ENCODE results near the gene RTL5. TPM values are rescaled to one million over a fixed set of nuclear protein-coding genes. Genes with fewer than 3 reads are reported as not detected.

Gene RTL5
- total RNA-seq, 1 donor from 2014 or later, result 4.4 TPM

DNA sequence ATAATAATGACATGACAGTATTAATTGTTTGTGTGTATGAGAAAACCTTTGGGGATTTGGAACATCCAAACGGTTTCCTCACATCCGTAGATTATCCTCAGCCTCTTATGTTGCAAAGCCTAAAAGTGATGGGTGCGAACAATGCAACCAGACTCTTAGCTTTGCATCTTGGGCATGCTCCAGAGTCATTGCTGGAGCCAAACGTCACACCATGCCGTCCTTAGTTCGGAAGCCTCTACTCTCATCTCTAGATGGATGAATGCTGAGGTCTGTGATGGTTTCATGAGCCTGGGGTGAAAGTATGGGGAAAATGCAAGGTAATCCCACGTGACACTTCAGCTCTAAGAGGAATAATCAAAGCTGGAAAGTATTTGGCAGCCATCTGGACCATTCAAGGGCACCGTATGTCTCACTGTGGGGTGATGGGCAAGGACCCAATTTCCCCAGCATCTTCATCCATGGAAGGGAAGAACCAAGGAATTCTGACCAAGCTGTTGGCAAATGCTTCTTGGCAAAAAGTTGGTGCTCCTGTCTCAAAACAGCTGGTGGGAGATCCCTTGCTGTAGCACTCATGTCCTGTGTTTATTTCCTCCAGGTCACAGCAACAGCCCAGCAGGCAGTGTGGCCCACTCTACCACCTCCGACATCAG, 6.3 kb upstream of the RTL5 start:
- TF ChIP-seq, protein P1, sequence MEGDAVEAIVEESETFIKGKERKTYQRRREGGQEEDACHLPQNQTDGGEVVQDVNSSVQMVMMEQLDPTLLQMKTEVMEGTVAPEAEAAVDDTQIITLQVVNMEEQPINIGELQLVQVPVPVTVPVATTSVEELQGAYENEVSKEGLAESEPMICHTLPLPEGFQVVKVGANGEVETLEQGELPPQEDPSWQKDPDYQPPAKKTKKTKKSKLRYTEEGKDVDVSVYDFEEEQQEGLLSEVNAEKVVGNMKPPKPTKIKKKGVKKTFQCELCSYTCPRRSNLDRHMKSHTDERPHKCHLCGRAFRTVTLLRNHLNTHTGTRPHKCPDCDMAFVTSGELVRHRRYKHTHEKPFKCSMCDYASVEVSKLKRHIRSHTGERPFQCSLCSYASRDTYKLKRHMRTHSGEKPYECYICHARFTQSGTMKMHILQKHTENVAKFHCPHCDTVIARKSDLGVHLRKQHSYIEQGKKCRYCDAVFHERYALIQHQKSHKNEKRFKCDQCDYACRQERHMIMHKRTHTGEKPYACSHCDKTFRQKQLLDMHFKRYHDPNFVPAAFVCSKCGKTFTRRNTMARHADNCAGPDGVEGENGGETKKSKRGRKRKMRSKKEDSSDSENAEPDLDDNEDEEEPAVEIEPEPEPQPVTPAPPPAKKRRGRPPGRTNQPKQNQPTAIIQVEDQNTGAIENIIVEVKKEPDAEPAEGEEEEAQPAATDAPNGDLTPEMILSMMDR (IDR thresholded peaks at IDR 0.05), result no peak
- TF ChIP-seq POLR2A (IDR thresholded peaks at IDR 0.05) (no peak), POLR2AphosphoS5 (IDR thresholded peaks at IDR 0.05; ENCODE audit: insufficient read depth in 1 of 2, low read depth in 1 of 2) (no peak)
- no peak overlapping the region for H3K4me3 ChIP-seq
- DNase-seq (ENCODE audit: extremely low spot score in 2 of 2), result no peak
- intact Hi-C loops (cut with DNase I), result no loop called here
- H3K27me3 ChIP-seq, result no peaks in the 10 kb centered on the region
- no peaks in the 10 kb centered on the region for H3K4me1 ChIP-seq
- H3K36me3 ChIP-seq, result no peaks in the 10 kb centered on the region
- H3K27ac ChIP-seq, result no peak overlapping the region
- no peaks in the 10 kb centered on the region for H3K9me3 ChIP-seq

DNA sequence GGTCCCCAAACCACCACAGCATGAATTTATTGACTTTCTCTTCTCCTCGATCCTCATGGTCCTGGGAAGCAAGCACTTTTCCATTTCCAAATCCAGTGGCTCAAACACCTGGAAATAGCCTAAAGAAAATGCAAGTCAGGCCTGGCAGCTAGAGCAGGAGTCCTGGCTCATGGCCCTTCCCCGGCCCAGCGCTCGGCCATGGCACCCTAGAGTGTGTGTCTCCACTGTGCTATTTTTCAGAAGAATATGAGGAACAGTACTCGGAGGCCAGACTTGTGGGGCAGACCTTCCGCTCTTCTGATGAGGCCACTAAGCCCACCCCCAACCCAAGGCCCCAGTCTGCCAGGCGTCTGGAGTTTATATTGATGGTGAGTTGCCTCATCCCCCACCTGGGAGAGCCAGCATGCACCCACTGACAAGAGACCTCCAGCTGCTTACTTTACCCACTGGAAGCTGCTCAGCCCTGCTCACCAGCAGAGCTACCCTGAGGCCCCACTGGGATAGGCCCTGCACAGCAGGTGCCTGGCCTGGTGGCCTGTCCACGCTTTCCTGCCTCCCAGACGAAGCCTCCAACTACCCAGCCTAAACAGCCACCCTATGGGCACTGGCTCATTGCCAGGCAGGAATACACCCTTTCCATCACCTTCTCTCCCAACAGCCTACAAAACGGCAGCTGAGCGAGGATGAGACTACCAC, 2.3 kb upstream of the RTL5 start:
- Histone ChIP-seq H3K27me3 (no peaks in the 10 kb centered on the region), H3K4me3 (no peak overlapping the region), H3K36me3 (no peaks in the 10 kb centered on the region), H3K27ac (no peak overlapping the region), H3K9me3 (no peaks in the 10 kb centered on the region), H3K4me1 (no peaks in the 10 kb centered on the region)
- DNase-seq (ENCODE audit: extremely low spot score in 2 of 2), result no peak
- TF ChIP-seq, protein P1 (IDR thresholded peaks at IDR 0.05), result no peak
- no peak for TF ChIP-seq POLR2A (IDR thresholded peaks at IDR 0.05)
- intact Hi-C loops (cut with DNase I), result no loop called here

DNA sequence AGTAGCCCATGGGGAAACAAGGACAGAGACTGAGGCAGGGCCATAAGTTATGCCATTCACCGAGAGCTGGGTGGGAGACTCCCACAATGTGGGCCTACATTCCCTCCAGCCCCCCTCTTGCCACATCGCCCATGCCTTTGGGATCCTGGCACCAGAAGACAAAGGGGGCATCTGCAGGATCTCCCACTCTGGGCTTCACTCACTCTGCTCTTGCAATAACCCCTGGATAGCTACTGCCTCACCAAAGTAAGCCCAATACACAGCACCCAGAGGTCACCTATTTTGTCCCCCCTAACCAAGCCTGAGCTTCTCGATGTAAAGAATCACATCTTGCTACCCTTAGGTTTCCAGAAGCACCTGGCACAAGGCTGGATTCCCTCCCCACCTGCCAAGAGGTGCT, 741 bp upstream of the RTL5 start:
- H3K4me3 ChIP-seq, result peak overlapping the region; percentile 49 to 50
- no peaks in the 10 kb centered on the region for H3K36me3 ChIP-seq
- intact Hi-C loops (cut with DNase I), result no loop called here
- H3K9me3 ChIP-seq, result no peaks in the 10 kb centered on the region
- no peaks in the 10 kb centered on the region for H3K27me3 ChIP-seq
- H3K27ac ChIP-seq, result peak overlapping the region; percentile 57
- no peak for TF ChIP-seq POLR2A (IDR thresholded peaks at IDR 0.05)
- TF ChIP-seq POLR2AphosphoS5 (IDR thresholded peaks at IDR 0.05; ENCODE audit: insufficient read depth in 1 of 2, low read depth in 1 of 2), result no peak
- TF ChIP-seq, protein P1 (IDR thresholded peaks at IDR 0.05), result no peak
- no peaks in the 10 kb centered on the region for H3K4me1 ChIP-seq
- DNase-seq (ENCODE audit: extremely low spot score in 2 of 2), result no peak

DNA sequence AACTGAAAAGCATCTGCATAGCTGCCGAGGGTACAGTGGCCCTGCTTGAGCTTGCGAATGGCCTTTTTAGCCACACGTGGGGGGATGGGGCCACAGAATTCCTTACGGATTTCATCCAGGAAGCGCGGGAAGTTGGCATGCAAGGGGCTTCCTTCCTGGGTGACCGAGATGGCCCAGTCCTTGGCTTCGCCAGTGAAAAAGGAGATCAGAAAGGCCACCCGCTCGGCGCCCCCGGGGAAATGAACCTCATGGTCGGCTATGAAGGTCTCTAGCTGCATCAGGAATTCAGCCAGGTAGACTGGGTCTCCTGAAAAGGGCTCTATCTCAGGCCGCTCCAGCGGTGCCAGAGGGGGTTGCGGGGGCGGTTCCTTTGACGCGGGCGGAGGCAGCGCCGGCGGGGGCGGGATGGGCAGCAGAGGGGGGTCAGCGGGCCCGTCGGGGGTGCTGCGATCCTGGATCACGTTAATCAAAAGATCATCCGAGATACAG, 909 bp downstream of the RTL5 start:
- H3K36me3 ChIP-seq, result no peaks in the 10 kb centered on the region
- TF ChIP-seq POLR2AphosphoS5 (IDR thresholded peaks at IDR 0.05; ENCODE audit: insufficient read depth in 1 of 2, low read depth in 1 of 2), result no peak
- TF ChIP-seq POLR2A (IDR thresholded peaks at IDR 0.05), result no peak
- TF ChIP-seq, protein P1 (IDR thresholded peaks at IDR 0.05), result no peak
- no peaks in the 10 kb centered on the region for H3K27me3 ChIP-seq
- DNase-seq (ENCODE audit: extremely low spot score in 2 of 2), result peak in 1 of 2 donors; percentile 79
- H3K4me1 ChIP-seq, result peaks cover 6% of the 10 kb centered on the region
- intact Hi-C loops (cut with DNase I), result no loop called here
- H3K4me3 ChIP-seq, result peak overlapping the region; percentile 49 to 50
- no peaks in the 10 kb centered on the region for H3K9me3 ChIP-seq
- peak overlapping the region; percentile 57 for H3K27ac ChIP-seq
